GM20431 (cell line): ENCODE measurements around the gene F7.
"Not testable (repeated sequence)": the region's sequence is repeated elsewhere in the genome, so short reads cannot be mapped to it uniquely, and the experiment has no call there.

Experiments
- in situ Hi-C: fragments of 300-500 bp; cut with MseI, MboI; formaldehyde crosslinking; loops from one replicate; pipeline ENCODE4 v1.15.0; 2020; ENCODE audit warnings: low sequenced_read_pairs; ENCODE audit not compliant: unreplicated experiment

Gene F7

DNA sequence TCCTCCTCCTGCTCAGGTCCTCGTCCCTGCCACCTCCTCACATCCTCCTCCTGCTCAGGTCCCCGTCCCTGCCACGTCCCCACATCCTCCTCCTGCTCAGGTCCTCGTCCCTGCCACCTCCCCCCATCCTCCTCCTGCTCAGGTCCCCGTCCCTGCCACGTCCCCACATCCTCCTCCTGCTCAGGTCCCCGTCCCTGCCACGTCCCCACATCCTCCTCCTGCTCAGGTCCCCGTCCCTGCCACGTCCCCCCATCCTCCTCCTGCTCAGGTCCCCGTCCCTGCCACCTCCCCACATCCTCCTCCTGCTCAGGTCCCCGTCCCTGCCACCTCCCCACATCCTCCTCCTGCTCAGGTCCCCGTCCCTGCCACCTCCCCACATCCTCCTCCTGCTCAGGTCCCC lies 56.4 kb downstream of the F7 start:
- in situ Hi-C loops: not testable (repeated sequence)

- in situ Hi-C loops: no loop called here
Measured at GRCh38 chr13:113162783-113163685, 57.4 kb downstream of the F7 start.

DNA sequence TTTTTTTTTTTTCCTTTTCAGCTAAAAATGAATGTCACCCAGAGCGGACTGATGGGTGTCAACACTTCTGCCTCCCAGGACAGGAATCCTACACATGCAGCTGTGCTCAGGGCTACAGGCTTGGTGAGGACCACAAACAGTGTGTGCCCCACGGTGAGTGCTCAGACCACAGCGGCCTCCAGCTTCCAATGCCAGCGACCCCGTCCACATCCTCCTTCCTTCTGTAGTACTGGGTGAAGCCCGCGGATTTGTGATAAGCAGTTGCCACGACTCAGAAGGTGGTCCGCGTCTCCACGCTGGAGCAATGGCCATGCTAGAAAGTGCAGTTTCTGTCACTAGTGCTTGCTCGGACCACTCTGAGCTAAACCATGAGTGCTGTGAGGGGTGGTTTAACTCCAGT lies 58.9 kb downstream of the F7 start:
- in situ Hi-C loops: no loop called here

- in situ Hi-C loops: no loop called here
Measured at GRCh38 chr13:113166266-113166665, 60.7 kb downstream of the F7 start.

DNA sequence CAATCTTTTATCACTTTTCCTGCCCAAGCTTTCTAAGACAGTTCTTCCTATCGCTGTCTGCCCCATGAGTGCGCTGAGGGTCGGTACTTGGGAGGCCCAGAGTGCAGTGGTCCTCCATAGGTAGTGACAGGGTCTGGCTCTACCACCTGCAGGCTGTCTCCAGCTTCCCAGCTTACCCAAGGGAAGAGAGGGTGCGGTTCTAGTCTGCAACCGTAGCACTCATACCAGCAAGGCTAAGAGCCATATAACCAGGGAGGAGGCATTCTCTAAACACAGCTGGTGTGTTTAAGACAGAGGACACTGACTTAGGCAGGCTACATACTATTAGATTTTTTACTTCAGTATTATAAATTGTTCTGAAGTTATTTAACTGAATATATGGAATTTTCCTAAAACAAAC lies 61.1 kb downstream of the F7 start:
- in situ Hi-C loops: no loop called here

DNA sequence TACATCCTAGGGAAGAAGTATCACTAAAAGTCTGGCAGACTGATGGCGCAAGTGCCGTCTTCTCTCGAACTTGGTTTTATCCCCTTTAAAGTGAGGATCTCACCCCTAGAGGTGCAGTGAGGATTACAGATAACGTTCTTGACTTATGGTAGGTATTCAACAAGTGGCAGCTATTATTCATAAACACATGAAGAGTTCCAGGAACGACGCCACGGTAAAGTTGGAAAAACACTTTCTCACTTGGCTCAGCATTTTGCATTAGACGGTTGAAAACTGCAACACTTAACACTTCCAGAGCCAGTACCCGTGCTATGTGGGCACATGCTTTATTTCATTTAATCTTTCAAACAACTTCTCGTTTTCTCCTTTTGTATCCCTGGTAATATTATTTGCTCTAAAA lies 61.6 kb downstream of the F7 start:
- in situ Hi-C loops: no loop called here

DNA sequence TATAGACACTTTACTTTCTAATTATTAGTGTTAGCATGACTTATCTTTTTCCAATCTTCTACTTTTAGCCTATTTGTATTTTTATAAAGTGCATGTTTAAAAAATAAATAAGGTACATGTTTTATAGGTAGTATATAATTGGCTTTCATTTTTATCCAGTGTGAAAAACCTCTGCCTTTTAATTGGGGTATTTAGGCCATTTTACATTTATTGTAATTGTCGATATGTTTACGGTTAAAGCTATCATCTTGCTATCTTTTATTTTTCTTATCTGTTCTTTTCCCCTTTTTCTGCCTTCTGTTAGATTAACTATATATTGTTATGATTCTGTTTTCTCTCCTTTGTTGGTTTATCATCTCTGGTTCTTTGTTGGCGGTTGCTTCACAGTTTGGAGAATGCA lies 62.0 kb downstream of the F7 start:
- in situ Hi-C loops: no loop called here

- in situ Hi-C loops: no loop called here
Measured at GRCh38 chr13:113168211-113168610, 62.6 kb downstream of the F7 start.

GRCh38 chr13:113169277-113170272 lies 64.0 kb downstream of the F7 start:
- in situ Hi-C loops: no loop called here
